ENCODE measurements around the gene ARHGAP6. TPM values are rescaled to one million over a fixed set of nuclear protein-coding genes. Genes with fewer than 3 reads are reported as not detected.

ARHGAP6 gene
- total RNA-seq, 1 experiment from 2014 or later, result not detected

DNA sequence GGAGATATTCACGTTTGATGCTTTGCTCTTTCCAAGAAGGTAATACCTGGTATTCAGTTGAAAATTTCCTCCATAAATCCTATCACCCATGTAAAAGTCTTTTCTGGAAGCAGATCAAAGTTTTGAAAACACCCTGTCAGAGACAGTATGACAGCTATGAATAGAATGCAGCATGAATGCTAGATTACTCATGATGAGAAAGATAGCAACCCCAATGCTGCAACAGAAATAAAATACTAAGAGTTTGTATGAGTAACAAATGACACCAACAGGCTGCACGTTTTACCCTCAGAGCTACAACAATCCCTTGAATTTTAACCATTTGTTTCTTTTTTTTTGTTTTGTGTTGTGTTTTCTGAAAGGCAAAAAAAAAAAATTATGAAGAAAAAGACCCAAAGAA lies 108.6 kb downstream of the ARHGAP6 start:
- no peaks in the 10 kb centered on the region for H3K79me2 ChIP-seq (ENCODE audit: low read length)
- no peaks in the 10 kb centered on the region for H3K9me3 ChIP-seq (ENCODE audit: low read length)
- H3K4me3 ChIP-seq (ENCODE audit: low read length), result no peak overlapping the region
- H3K4me1 ChIP-seq (ENCODE audit: low read length), result peaks cover 3% of the 10 kb centered on the region
- no peak overlapping the region for H3K4me2 ChIP-seq (ENCODE audit: low read depth, low read length, poor library complexity, severe bottlenecking)
- H3K27me3 ChIP-seq (ENCODE audit: low read length), result no peaks in the 10 kb centered on the region
- no peak overlapping the region for H3K9ac ChIP-seq (ENCODE audit: low read length)
- no peak overlapping the region for H2AFZ ChIP-seq (ENCODE audit: low read length)
- H3K27ac ChIP-seq (ENCODE audit: low read length), result no peak overlapping the region
- no peaks in the 10 kb centered on the region for H4K20me1 ChIP-seq (ENCODE audit: insufficient read depth, low read depth, low read length)
- no peaks in the 10 kb centered on the region for H3K36me3 ChIP-seq (ENCODE audit: insufficient read depth, low read length)
- no peaks in the 10 kb centered on the region for H3K9me2 ChIP-seq (replicated peaks; ENCODE audit: insufficient read depth, low read length)
- no peak for DNase-seq

- H3K27me3 ChIP-seq (ENCODE audit: low read length), result no peaks in the 10 kb centered on the region
Measured at GRCh38 chrX:11555759-11556158, 110.0 kb downstream of the ARHGAP6 start.

GRCh38 chrX:11553594-11553993 lies 112.1 kb downstream of the ARHGAP6 start:
- H3K79me2 ChIP-seq (ENCODE audit: low read length), result no peaks in the 10 kb centered on the region
- H3K4me3 ChIP-seq (ENCODE audit: low read length), result no peak overlapping the region
- no peak overlapping the region for H2AFZ ChIP-seq (ENCODE audit: low read length)
- H3K36me3 ChIP-seq (ENCODE audit: insufficient read depth, low read length), result no peaks in the 10 kb centered on the region
- no peak overlapping the region for H3K4me2 ChIP-seq (ENCODE audit: low read depth, low read length, poor library complexity, severe bottlenecking)
- H3K9me3 ChIP-seq (ENCODE audit: low read length), result no peaks in the 10 kb centered on the region
- H3K4me1 ChIP-seq (ENCODE audit: low read length), result peaks cover 21% of the 10 kb centered on the region
- H3K9ac ChIP-seq (ENCODE audit: low read length), result no peak overlapping the region
- no peaks in the 10 kb centered on the region for H3K9me2 ChIP-seq (replicated peaks; ENCODE audit: insufficient read depth, low read length)
- no peak for DNase-seq
- no peaks in the 10 kb centered on the region for H4K20me1 ChIP-seq (ENCODE audit: insufficient read depth, low read depth, low read length)
- no peak overlapping the region for H3K27ac ChIP-seq (ENCODE audit: low read length)
- H3K27me3 ChIP-seq (ENCODE audit: low read length), result no peaks in the 10 kb centered on the region

More at GRCh38 chrX:11555759-11556158, 110.0 kb downstream of the ARHGAP6 start:
- Histone ChIP-seq H3K4me3 (ENCODE audit: low read length) (no peak overlapping the region), H4K20me1 (ENCODE audit: insufficient read depth, low read depth, low read length) (no peaks in the 10 kb centered on the region), H3K4me1 (ENCODE audit: low read length) (peaks cover 6% of the 10 kb centered on the region), H3K27ac (ENCODE audit: low read length) (no peak overlapping the region), H3K79me2 (ENCODE audit: low read length) (no peaks in the 10 kb centered on the region), H3K9me2 (replicated peaks; ENCODE audit: insufficient read depth, low read length) (no peaks in the 10 kb centered on the region), H3K36me3 (ENCODE audit: insufficient read depth, low read length) (no peaks in the 10 kb centered on the region), H2AFZ (ENCODE audit: low read length) (no peak overlapping the region), H3K4me2 (ENCODE audit: low read depth, low read length, poor library complexity, severe bottlenecking) (no peak overlapping the region), H3K9ac (ENCODE audit: low read length) (no peak overlapping the region), H3K9me3 (ENCODE audit: low read length) (no peaks in the 10 kb centered on the region)
- DNase-seq, result no peak

DNA sequence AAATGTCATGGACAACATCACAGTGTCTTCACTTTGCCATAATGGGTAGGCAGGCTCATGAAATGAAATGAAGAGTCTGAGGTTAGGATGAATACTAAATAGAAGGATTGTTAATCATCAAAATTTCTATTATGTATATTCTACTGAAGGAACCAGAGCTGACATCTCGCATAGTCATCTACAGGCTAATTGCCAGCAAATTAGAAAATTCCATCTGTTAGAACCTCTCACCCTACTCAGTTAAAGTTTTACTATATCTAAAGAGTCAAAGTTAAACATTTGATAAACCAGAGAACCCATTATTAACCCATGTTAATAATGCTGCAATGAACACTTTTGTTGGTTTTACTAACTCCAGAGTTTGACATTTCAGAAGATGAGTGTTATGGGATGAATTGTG lies 114.6 kb downstream of the ARHGAP6 start:
- Histone ChIP-seq H4K20me1 (ENCODE audit: insufficient read depth, low read depth, low read length) (no peaks in the 10 kb centered on the region), H3K36me3 (ENCODE audit: insufficient read depth, low read length) (no peaks in the 10 kb centered on the region), H3K27ac (ENCODE audit: low read length) (no peak overlapping the region), H3K4me1 (ENCODE audit: low read length) (peaks cover 21% of the 10 kb centered on the region), H3K4me2 (ENCODE audit: low read depth, low read length, poor library complexity, severe bottlenecking) (no peak overlapping the region), H3K9me2 (replicated peaks; ENCODE audit: insufficient read depth, low read length) (no peaks in the 10 kb centered on the region), H3K27me3 (ENCODE audit: low read length) (no peaks in the 10 kb centered on the region), H3K9ac (ENCODE audit: low read length) (no peak overlapping the region), H3K4me3 (ENCODE audit: low read length) (no peak overlapping the region), H2AFZ (ENCODE audit: low read length) (no peak overlapping the region), H3K79me2 (ENCODE audit: low read length) (no peaks in the 10 kb centered on the region), H3K9me3 (ENCODE audit: low read length) (no peaks in the 10 kb centered on the region)
- no peak for DNase-seq

DNA sequence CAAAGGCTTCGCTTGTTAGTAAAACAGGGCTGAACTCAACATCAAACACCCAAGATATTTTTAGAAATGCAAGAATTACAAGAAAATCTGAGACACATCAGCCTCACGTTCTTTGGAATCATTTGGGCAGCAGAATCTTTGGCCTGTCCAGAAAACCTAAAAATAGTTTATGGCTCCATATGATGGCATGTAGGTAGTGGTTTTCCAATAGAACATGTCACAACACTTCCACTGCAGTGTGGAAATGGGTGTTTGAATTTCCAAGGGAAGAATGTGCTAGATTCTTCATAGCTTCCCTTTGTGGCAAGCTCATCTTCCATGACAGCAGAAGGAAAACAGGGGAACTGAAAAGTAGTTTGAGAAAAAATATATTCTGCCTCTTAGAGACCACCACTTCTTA lies 118.8 kb downstream of the ARHGAP6 start:
- Histone ChIP-seq H3K79me2 (ENCODE audit: low read length) (no peaks in the 10 kb centered on the region), H3K9me2 (replicated peaks; ENCODE audit: insufficient read depth, low read length) (no peaks in the 10 kb centered on the region), H3K27me3 (ENCODE audit: low read length) (no peaks in the 10 kb centered on the region), H3K27ac (ENCODE audit: low read length) (no peak overlapping the region), H2AFZ (ENCODE audit: low read length) (no peak overlapping the region), H3K9ac (ENCODE audit: low read length) (no peak overlapping the region), H3K4me3 (ENCODE audit: low read length) (no peak overlapping the region), H3K4me1 (ENCODE audit: low read length) (peaks cover 18% of the 10 kb centered on the region), H3K36me3 (ENCODE audit: insufficient read depth, low read length) (no peaks in the 10 kb centered on the region), H3K9me3 (ENCODE audit: low read length) (peaks cover 3% of the 10 kb centered on the region; the same call in 1 of the 2 replicates), H4K20me1 (ENCODE audit: insufficient read depth, low read depth, low read length) (no peaks in the 10 kb centered on the region), H3K4me2 (ENCODE audit: low read depth, low read length, poor library complexity, severe bottlenecking) (no peak overlapping the region)
- no peak for DNase-seq

- peaks cover 3% of the 10 kb centered on the region; the same call in 1 of the 2 replicates for H3K9me3 ChIP-seq (ENCODE audit: low read length)
- no peaks in the 10 kb centered on the region for H4K20me1 ChIP-seq (ENCODE audit: insufficient read depth, low read depth, low read length)
- peak; percentile 68 for DNase-seq
- H3K27ac ChIP-seq (ENCODE audit: low read length), result no peak overlapping the region
- H3K79me2 ChIP-seq (ENCODE audit: low read length), result no peaks in the 10 kb centered on the region
- no peaks in the 10 kb centered on the region for H3K27me3 ChIP-seq (ENCODE audit: low read length)
- no peak overlapping the region for H3K9ac ChIP-seq (ENCODE audit: low read length)
- H3K36me3 ChIP-seq (ENCODE audit: insufficient read depth, low read length), result no peaks in the 10 kb centered on the region
- H3K4me2 ChIP-seq (ENCODE audit: low read depth, low read length, poor library complexity, severe bottlenecking), result no peak overlapping the region
- H3K4me3 ChIP-seq (ENCODE audit: low read length), result no peak overlapping the region
- no peak overlapping the region for H2AFZ ChIP-seq (ENCODE audit: low read length)
- H3K4me1 ChIP-seq (ENCODE audit: low read length), result 0 out of 2 replicates have a peak, but pooled peaks cover 3% of the 10 kb centered on the region
- no peaks in the 10 kb centered on the region for H3K9me2 ChIP-seq (replicated peaks; ENCODE audit: insufficient read depth, low read length)
Measured at GRCh38 chrX:11543249-11543648, 122.5 kb downstream of the ARHGAP6 start.

DNA sequence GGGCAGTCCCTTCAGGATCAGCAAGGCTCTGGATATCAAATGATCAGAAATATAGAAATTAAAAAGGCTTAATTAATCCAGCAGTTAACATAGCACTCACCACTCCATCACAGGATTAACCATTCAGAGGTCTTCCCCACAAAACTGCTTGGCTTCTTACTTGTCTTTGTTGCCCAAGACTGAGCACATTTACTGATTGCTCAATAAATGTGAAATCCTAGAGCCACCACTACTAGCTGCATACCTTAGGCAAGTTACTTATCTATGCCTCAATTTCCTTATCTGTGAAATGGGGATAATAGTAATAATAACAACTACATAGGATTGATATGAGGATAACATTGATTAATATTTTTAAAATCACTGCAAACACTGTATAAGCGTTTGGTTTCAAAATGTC lies 124.2 kb downstream of the ARHGAP6 start:
- no peaks in the 10 kb centered on the region for H3K79me2 ChIP-seq (ENCODE audit: low read length)
- no peak overlapping the region for H2AFZ ChIP-seq (ENCODE audit: low read length)
- H3K4me3 ChIP-seq (ENCODE audit: low read length), result no peak overlapping the region
- H3K4me2 ChIP-seq (ENCODE audit: low read depth, low read length, poor library complexity, severe bottlenecking), result no peak overlapping the region
- no peak overlapping the region for H3K27ac ChIP-seq (ENCODE audit: low read length)
- H3K36me3 ChIP-seq (ENCODE audit: insufficient read depth, low read length), result no peaks in the 10 kb centered on the region
- no peaks in the 10 kb centered on the region for H4K20me1 ChIP-seq (ENCODE audit: insufficient read depth, low read depth, low read length)
- no peak overlapping the region for H3K9ac ChIP-seq (ENCODE audit: low read length)
- H3K9me3 ChIP-seq (ENCODE audit: low read length), result peaks cover 3% of the 10 kb centered on the region; the same call in 1 of the 2 replicates
- 0 out of 2 replicates have a peak, but pooled peaks cover 3% of the 10 kb centered on the region for H3K4me1 ChIP-seq (ENCODE audit: low read length)
- H3K9me2 ChIP-seq (replicated peaks; ENCODE audit: insufficient read depth, low read length), result no peaks in the 10 kb centered on the region
- no peaks in the 10 kb centered on the region for H3K27me3 ChIP-seq (ENCODE audit: low read length)
- no peak for DNase-seq

DNA sequence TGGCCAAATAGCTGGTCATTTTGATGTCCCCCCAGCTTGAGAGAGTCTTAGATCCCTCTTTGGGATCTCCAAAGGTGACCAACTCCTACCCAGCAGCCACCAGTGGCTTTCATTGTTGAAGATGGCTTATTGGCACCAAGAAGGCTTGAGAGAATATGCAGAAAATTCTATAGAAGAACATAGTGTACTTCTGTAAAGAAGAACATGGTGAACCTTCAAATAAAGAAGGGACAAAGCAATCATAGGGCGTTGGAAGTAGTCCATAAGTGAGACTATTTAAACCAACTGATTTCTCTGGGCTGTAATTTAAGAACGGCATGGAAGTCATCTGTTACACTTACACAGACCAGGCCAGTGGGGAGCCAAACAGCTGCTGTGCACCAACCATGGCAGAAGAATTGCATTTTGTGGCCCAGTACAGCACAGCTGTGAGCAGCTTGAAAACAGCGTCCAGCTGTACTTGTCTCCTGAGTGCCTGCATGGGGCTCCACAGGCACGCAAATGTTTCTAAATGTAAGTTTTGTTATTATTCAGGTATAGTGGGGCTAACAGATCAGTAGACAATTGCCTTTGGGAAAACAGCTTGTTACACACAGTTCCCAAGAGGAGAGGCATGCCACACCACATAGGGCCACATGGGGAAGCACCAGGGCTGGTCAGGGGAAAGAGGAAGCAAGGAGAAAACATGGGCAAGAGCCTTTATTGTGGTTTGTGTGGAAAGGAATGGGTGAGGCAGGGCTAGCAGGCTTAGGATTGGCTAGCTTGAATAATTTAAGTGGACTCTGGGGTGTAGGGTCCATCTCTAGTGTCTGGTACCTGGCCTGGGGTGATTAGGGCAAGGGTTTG lies 125.0 kb downstream of the ARHGAP6 start:
- no peak overlapping the region for H3K9ac ChIP-seq (ENCODE audit: low read length)
- DNase-seq, result peak; percentile 43
- 0 out of 2 replicates have a peak, but pooled peaks cover 3% of the 10 kb centered on the region for H3K4me1 ChIP-seq (ENCODE audit: low read length)

More for the DNA sequence above, 125.0 kb downstream of the ARHGAP6 start:
- peaks cover 3% of the 10 kb centered on the region; the same call in 1 of the 2 replicates for H3K9me3 ChIP-seq (ENCODE audit: low read length)
- H3K36me3 ChIP-seq (ENCODE audit: insufficient read depth, low read length), result no peaks in the 10 kb centered on the region
- H3K4me2 ChIP-seq (ENCODE audit: low read depth, low read length, poor library complexity, severe bottlenecking), result no peak overlapping the region
- H3K27ac ChIP-seq (ENCODE audit: low read length), result no peak overlapping the region
- H3K27me3 ChIP-seq (ENCODE audit: low read length), result no peaks in the 10 kb centered on the region
- H3K4me3 ChIP-seq (ENCODE audit: low read length), result no peak overlapping the region
- H3K79me2 ChIP-seq (ENCODE audit: low read length), result no peaks in the 10 kb centered on the region
- H2AFZ ChIP-seq (ENCODE audit: low read length), result no peak overlapping the region
- no peaks in the 10 kb centered on the region for H3K9me2 ChIP-seq (replicated peaks; ENCODE audit: insufficient read depth, low read length)
- no peaks in the 10 kb centered on the region for H4K20me1 ChIP-seq (ENCODE audit: insufficient read depth, low read depth, low read length)

Data from Karpas-422 (cell line).